ENCODE data around the gene ALDH3A2.

ALDH3A2 gene

DNA sequence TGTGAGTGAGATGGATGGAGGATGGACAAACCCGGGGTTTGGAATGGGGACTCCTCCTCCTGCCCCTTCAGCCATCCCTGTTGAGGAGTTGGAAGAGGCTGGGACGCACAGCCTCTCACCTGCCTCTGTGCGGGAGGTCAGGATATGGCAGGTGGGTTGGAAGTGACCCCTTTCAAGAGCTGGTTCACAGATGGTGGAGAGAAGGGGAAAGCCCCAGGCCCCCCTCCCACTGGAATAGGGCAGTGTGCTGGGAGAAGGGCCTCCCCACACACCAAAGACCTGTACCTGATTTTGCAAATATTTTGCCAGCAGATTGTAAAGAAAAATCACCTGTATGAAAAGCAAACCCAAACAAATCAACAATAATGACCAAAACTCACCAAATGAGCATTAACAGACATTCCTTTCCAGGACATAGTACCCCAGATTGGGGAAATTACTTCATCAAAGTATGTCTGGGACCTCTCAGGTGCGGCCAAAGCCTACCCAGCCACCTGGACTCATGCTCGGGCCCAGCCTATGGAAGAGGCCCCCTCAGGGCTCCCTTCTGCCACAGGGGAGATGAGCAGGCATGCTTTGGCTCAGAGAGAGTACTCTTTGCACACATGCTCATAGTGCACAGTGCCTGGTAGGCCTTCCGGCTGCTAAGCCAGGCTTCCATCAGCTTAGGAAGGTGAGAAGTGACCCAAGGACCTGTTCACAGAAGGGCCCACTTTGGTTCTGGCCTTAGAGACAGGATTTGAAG, 60.1 kb downstream of the ALDH3A2 start:
- H3K4me3 ChIP-seq = no peak overlapping the region
- H3K27ac ChIP-seq = no peak overlapping the region
- no peak for DNase-seq (ENCODE audit: low spot score)
- TF ChIP-seq, protein P1, sequence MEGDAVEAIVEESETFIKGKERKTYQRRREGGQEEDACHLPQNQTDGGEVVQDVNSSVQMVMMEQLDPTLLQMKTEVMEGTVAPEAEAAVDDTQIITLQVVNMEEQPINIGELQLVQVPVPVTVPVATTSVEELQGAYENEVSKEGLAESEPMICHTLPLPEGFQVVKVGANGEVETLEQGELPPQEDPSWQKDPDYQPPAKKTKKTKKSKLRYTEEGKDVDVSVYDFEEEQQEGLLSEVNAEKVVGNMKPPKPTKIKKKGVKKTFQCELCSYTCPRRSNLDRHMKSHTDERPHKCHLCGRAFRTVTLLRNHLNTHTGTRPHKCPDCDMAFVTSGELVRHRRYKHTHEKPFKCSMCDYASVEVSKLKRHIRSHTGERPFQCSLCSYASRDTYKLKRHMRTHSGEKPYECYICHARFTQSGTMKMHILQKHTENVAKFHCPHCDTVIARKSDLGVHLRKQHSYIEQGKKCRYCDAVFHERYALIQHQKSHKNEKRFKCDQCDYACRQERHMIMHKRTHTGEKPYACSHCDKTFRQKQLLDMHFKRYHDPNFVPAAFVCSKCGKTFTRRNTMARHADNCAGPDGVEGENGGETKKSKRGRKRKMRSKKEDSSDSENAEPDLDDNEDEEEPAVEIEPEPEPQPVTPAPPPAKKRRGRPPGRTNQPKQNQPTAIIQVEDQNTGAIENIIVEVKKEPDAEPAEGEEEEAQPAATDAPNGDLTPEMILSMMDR (IDR thresholded peaks at IDR 0.05) = no peak

DNA sequence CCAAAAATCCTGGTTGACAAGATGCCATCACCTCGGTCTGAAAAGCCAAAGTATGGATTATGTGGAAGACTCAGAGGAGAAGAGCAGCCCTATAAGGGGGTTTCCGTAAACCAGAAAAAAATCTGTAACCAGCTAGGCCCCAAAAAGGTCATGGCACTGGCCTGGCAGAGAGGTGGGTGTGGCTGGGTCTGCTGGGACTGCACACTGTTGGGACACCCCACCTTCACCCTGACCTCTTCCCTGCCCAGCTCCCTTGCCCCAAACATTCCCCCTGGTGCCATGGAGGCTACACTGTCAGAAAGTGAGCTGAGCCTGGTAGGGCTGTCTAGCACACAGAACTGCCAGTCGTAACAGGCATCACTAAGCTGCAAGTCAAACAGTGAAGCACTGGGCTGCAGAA, 61.3 kb downstream of the ALDH3A2 start:
- TF ChIP-seq, protein P1 (IDR thresholded peaks at IDR 0.05) = no peak
- Histone ChIP-seq H3K27ac (no peak overlapping the region), H3K4me3 (no peak overlapping the region)
- DNase-seq (ENCODE audit: low spot score) = peak; percentile 54

DNA sequence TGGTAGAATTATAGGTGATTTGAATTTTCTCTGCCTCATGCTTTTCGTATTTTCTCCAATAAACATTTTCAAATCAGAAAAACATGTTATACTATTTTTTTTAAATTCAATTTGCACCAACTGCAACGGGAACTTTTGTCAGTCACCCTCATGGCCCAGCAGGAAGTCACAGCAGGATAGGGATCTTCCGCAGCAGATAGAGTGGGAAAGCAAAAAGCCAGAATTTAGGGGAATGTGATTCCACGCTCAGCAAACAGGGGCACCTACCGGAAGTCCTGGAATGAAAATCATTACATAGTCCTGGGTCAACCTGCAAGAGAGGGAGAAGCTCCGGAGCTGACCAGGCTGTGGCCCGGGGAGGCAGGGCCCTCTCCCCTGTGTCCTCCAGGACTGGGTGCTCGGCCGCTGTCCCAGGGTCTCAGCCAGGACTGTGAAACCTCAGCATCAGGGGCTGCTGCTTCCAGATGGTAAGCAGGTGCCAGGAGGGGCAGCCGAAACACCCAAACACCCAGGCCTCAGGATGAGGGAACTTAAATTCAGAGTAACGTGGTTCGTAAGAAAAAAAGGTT, 64.0 kb downstream of the ALDH3A2 start:
- Histone ChIP-seq H3K4me3 (no peak overlapping the region), H3K27ac (no peak overlapping the region)
- TF ChIP-seq, protein P1 (IDR thresholded peaks at IDR 0.05) = no peak
- DNase-seq (ENCODE audit: low spot score) = peak; percentile 43

DNA sequence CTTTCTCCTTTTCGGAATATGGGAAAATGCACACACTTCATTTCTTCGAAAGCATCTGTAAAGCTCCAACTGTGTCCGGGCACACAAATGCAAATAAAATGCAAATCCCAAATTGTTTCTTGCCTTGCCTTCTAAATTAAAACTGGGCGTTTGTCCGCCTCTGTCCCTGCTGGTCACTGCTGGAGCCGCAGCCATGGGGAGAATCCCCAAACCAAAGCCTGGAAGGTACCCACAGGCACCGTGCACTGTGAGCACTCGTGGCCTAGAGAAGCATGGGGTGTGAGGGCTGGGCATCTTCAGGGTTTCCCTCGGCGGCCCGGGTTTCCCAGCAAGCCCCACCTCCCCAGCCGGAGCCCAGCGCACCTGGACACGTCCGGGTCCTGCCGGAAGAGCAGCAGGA, 64.9 kb downstream of the ALDH3A2 start:
- peak; percentile 49 for DNase-seq (ENCODE audit: low spot score)
- Histone ChIP-seq H3K27ac (no peak overlapping the region), H3K4me3 (no peak overlapping the region)
- TF ChIP-seq, protein P1 (IDR thresholded peaks at IDR 0.05) = no peak

DNA sequence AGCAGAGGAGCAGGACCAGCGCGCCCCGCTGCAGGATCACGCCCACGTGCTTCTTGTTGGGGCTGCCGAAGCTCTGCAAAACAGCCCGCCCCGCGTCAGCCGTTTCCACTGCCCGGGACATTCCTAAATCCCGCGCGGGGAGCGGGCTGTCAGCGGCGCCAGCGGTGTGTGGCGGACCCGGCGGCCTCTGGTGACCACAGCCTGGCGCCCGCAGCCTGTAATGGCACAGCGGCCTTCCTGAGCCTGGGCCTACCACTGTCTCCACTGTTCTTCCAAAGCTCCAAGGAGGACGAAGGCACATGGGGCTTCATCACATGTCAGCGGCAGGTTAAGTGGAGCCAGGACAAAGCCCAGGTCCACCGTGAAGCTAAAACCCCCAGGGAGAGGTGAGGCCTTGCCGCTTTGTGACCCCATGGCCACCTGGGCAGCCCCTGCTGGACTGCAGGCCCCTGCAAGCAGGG, 65.4 kb downstream of the ALDH3A2 start:
- Histone ChIP-seq H3K4me3 (no peak overlapping the region), H3K27ac (no peak overlapping the region)
- TF ChIP-seq, protein P1 (IDR thresholded peaks at IDR 0.05) = no peak
- DNase-seq (ENCODE audit: low spot score) = peak; percentile 62

DNA sequence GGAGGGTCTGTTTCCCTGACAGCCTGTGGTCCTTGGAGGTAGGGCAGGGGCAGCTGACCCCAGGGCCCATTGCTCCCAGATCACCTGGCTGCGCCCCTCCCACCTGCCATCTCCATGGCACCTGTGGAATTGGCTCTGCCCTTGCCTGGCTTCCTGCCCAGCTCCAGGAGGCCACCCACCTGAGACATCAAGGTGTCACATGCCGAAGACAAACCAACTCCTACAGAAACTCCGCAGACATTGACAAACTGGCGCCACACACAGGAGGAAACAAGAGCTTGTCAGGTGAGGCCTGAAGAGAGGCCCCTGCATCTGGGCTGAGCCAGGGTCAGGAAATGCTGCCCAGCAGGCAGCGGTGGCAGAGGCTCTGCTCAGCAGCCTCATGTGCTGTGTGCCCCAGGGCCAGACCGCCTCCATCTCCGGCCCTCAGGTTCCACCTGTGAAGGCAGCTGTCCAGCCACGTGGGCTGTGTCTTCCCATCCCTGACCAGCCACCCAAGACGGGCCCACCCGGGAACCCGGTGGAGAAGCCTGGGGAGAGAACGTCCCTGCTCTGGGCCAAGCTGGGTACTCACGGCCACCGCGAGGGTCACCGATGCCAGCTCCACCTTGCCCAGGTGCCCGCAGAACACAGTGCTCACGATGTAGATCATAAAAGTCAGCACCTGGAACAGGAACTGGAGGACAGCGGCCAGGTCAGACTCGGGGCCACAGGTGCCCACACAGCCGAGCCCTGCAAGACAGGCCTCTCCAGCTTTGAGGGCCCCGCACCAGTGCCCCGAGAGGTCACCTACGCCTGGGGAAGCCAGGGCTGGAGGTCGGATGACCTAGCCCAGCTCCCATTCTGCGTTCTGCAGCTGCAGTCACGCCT, 66.2 kb downstream of the ALDH3A2 start:
- Histone ChIP-seq H3K4me3 (no peak overlapping the region), H3K27ac (no peak overlapping the region)
- TF ChIP-seq, protein P1 (IDR thresholded peaks at IDR 0.05) = no peak
- DNase-seq (ENCODE audit: low spot score) = peak; percentile 65
